ENCODE results near the gene LCLAT1.

LCLAT1 gene

DNA sequence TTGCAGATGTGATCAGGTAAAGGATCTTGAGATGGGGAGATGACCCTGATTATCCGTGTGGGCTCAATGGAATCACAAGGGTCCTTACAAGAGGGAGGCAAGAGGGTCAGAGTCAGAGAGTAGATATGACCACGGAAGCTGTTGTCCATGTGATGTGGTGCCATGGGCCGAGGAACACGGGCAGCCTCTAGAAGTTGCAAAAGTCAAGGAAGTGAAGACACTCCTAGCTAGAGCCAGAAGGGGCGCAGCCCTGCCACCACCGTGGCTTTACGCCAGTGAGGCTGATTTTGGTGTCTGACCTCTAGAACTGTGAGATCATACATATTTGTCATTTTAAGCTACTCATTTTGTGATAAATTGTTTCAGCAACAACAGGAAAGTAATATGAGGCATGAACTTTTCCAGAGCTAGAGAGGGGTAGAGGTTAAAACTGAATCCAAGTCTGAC lies 245.8 kb downstream of the LCLAT1 start:
- no peak for DNase-seq (ENCODE audit: low read depth in 2 of 2)
